Breast epithelium (tissue), 4 donors: ENCODE measurements around the gene PFKFB1. TPM values are rescaled to one million over a fixed set of nuclear protein-coding genes. Genes with fewer than 3 reads are reported as not detected.
A peak's percentile ranks its signal among the peaks of the same experiment; 100 is the strongest.

ENCODE experiments used
- DNase-seq, 2 donors: peaks; one replicate each; pipeline ENCODE4 v3.0.0-alpha.2; 2019; ENCODE audit warnings: low spot score in 2 of 2
- H3K27ac ChIP-seq, 2 donors: fragments of 200-600 bp; sonication (generic) in 1 of 2; one replicate each; pipeline ENCODE4 v1.5.1; 2016 to 2019; ENCODE audit warnings: mild to moderate bottlenecking in 1 of 2
- H3K27me3 ChIP-seq, 2 donors: fragments of 200-600 bp; sonication (generic) in 1 of 2; one replicate each; pipeline versions ENCODE4 v1.5.1 to v1.6.0; 2017 to 2019; ENCODE audit warnings: control low read depth in 1 of 2, mild to moderate bottlenecking in 1 of 2
- H3K36me3 ChIP-seq: fragments of 200-600 bp; one replicate; pipeline ENCODE4 v1.5.1; 2019
- H3K4me1 ChIP-seq, 2 donors: fragments of 200-600 bp; sonication (generic); one replicate each; pipeline ENCODE4 v1.5.1; 2016 to 2019; ENCODE audit warnings: control low read depth in 1 of 2
- H3K4me3 ChIP-seq, 3 donors: fragments of 200-600 bp; sonication (generic); 1 replicate in 2 of 3; 2 replicates in 1 of 3; pipeline ENCODE4 v1.5.1; 2016 to 2019; ENCODE audit warnings: mild to moderate bottlenecking in 3 of 3, moderate library complexity in 2 of 3
- H3K9me3 ChIP-seq, 2 donors: fragments of 200-600 bp; sonication (generic) in 1 of 2; one replicate each; pipeline ENCODE4 v1.5.1; 2016 to 2019; ENCODE audit warnings: control low read depth in 1 of 2
- POLR2A ChIP-seq: fragments of 450-650 bp; IDR thresholded peaks from one replicate; pipeline ENCODE4 v1.6.1; 2016; ENCODE audit warnings: antibody characterized with exemption, mild to moderate bottlenecking, moderate library complexity
- POLR2AphosphoS5 ChIP-seq, 3 donors: sonication (generic); formaldehyde crosslinking; IDR thresholded peaks; one replicate each; pipeline ENCODE4 v1.6.1; 2017; ENCODE audit warnings: antibody characterized with exemption in 3 of 3
- intact Hi-C: fragments of 100-400 bp; cut with DNase I; formaldehyde crosslinking; loops from one replicate; pipeline ENCODE4 v1.15.1; 2023; ENCODE audit warnings: low total_unique reads
- total RNA-seq, 3 donors: library from RNA; depleted of rRNA; stranded (reverse); fragments of >200 nt; gene quantifications; one replicate each; pipeline ENCODE4 v1.1.0, GENCODE V29; 2016
- TF ChIP-seq, protein P1 (sequence below), 3 donors: fragments of 450-650 bp; IDR thresholded peaks; one replicate each; pipeline ENCODE4 v1.5.1; 2016 to 2017; ENCODE audit warnings: antibody characterized with exemption in 3 of 3, mild to moderate bottlenecking in 3 of 3, moderate library complexity in 3 of 3

The PFKFB1 gene
- total RNA-seq, 3 donors from 2014 or later: 2.6 to 18.7 (median 3.1) TPM

DNA sequence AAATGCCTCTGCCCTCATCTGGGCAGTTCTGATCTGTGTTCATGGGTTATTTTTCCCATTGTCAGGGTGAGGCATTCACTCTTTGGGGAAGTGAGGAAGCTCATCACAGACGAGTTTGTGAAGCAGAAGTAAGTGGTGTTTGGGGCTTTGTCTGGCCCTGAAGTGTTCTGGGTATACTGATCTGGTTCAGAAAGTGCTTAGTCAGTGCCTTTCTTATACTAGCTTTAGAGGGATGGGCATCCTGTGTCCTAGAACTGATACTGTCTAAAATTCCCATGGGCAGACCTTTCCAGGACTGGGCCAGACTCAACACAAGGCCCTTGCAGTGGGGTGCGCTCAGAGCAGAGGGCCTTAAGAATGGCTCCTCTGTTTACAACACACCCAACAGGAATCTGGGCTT is 67.0 kb downstream of the PFKFB1 start:
- no peaks in the 10 kb centered on the region for H3K36me3 ChIP-seq
- H3K27me3 ChIP-seq: peaks cover 0 to 34% of the 10 kb centered on the region in 2 donors
- intact Hi-C loops: no loop called here

DNA sequence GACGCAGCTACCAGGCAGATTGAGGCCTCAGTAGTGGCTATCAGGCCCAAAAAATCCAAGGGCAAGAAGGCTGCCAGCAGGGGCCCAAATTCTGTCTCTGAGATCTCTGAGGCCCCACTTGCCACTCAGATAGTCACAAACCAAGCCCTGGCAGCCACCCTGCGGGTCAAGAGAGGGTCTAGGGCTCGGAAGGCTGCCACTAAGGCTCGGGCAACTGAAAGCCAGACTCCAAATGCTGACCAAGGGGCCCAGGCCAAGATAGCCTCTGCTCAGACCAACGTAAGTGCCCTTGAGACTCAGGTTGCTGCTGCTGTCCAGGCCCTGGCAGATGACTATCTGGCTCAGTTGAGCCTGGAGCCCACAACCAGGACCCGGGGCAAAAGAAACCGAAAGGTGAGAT is 70.6 kb downstream of the PFKFB1 start:
- Histone ChIP-seq H3K9me3 (peaks cover 0 to 9% of the 10 kb centered on the region in 2 donors), H3K4me3 (no peak overlapping the region), H3K27me3 (peaks cover 0 to 34% of the 10 kb centered on the region in 2 donors), H3K27ac (no peak overlapping the region), H3K4me1 (no peaks in the 10 kb centered on the region), H3K36me3 (no peaks in the 10 kb centered on the region)
- intact Hi-C loops: no loop called here
- no peak for TF ChIP-seq POLR2A
- TF ChIP-seq, protein P1, sequence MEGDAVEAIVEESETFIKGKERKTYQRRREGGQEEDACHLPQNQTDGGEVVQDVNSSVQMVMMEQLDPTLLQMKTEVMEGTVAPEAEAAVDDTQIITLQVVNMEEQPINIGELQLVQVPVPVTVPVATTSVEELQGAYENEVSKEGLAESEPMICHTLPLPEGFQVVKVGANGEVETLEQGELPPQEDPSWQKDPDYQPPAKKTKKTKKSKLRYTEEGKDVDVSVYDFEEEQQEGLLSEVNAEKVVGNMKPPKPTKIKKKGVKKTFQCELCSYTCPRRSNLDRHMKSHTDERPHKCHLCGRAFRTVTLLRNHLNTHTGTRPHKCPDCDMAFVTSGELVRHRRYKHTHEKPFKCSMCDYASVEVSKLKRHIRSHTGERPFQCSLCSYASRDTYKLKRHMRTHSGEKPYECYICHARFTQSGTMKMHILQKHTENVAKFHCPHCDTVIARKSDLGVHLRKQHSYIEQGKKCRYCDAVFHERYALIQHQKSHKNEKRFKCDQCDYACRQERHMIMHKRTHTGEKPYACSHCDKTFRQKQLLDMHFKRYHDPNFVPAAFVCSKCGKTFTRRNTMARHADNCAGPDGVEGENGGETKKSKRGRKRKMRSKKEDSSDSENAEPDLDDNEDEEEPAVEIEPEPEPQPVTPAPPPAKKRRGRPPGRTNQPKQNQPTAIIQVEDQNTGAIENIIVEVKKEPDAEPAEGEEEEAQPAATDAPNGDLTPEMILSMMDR (IDR thresholded peaks at IDR 0.05): no peak
- TF ChIP-seq POLR2AphosphoS5 (IDR thresholded peaks at IDR 0.05): no peak
- no peak for DNase-seq

More for the DNA sequence above, 67.0 kb downstream of the PFKFB1 start:
- TF ChIP-seq, protein P1 (IDR thresholded peaks at IDR 0.05): no peak
- TF ChIP-seq POLR2AphosphoS5 (IDR thresholded peaks at IDR 0.05): no peak
- TF ChIP-seq POLR2A: no peak
- H3K27ac ChIP-seq: no peak overlapping the region
- H3K4me1 ChIP-seq: no peaks in the 10 kb centered on the region
- H3K9me3 ChIP-seq: peaks cover 0 to 9% of the 10 kb centered on the region in 2 donors
- DNase-seq: no peak
- H3K4me3 ChIP-seq: no peak overlapping the region

GRCh38 chrX:54922547-54922946 is 71.4 kb downstream of the PFKFB1 start:
- H3K36me3 ChIP-seq: no peaks in the 10 kb centered on the region
- H3K27ac ChIP-seq: no peak overlapping the region
- no peaks in the 10 kb centered on the region for H3K4me1 ChIP-seq
- no peak for TF ChIP-seq POLR2AphosphoS5 (IDR thresholded peaks at IDR 0.05)
- no peak for TF ChIP-seq POLR2A
- TF ChIP-seq, protein P1 (IDR thresholded peaks at IDR 0.05): no peak
- H3K27me3 ChIP-seq: peaks cover 0 to 30% of the 10 kb centered on the region in 2 donors
- intact Hi-C loops: no loop called here
- no peak for DNase-seq
- peaks cover 0 to 4% of the 10 kb centered on the region in 2 donors for H3K9me3 ChIP-seq
- no peak overlapping the region for H3K4me3 ChIP-seq

GRCh38 chrX:54921427-54922021 is 72.5 kb downstream of the PFKFB1 start:
- no peak for TF ChIP-seq POLR2A
- TF ChIP-seq, protein P1 (IDR thresholded peaks at IDR 0.05): no peak
- no peak for TF ChIP-seq POLR2AphosphoS5 (IDR thresholded peaks at IDR 0.05)
- intact Hi-C loops: no loop called here
- peak overlapping the region; percentile 45 to 70 (median 56) for H3K4me3 ChIP-seq
- no peaks in the 10 kb centered on the region for H3K9me3 ChIP-seq
- H3K4me1 ChIP-seq: no peaks in the 10 kb centered on the region
- DNase-seq: peak in 1 of 2 donors; percentile 56
- peak overlapping the region; percentile 25 to 61 for H3K27ac ChIP-seq
- peaks cover 0 to 23% of the 10 kb centered on the region in 2 donors for H3K27me3 ChIP-seq
- no peaks in the 10 kb centered on the region for H3K36me3 ChIP-seq

GRCh38 chrX:54920610-54921426 is 73.2 kb downstream of the PFKFB1 start, which contains the start of gene TRO:
TSS of gene TRO (plus strand) at chrX:54920824. CDS start at chrX:54922247, 1,423 bp downstream.
- Histone ChIP-seq H3K4me1 (no peaks in the 10 kb centered on the region), H3K27ac (peak within 1 kb of the TSS; percentile 25 to 61), H3K36me3 (no peaks in the 10 kb centered on the region), H3K4me3 (peak within 1 kb of the TSS; percentile 45 to 70 (median 56)), H3K9me3 (no peaks in the 10 kb centered on the region), H3K27me3 (peaks cover 0 to 19% of the 10 kb centered on the region in 2 donors)
- no peak for DNase-seq
- intact Hi-C loops: no loop called here
- TF ChIP-seq, protein P1 (IDR thresholded peaks at IDR 0.05): no peak
- TF ChIP-seq POLR2AphosphoS5 (IDR thresholded peaks at IDR 0.05) (no peak), POLR2A (no peak)
